GM19397 (cell line): ENCODE data around the gene CELA2A.
"Not testable (repeated sequence)": the region's sequence is repeated elsewhere in the genome, so short reads cannot be mapped to it uniquely, and the experiment has no call there.

Source experiments
- ATAC-seq: cut with Tn5 transposase; IDR thresholded peaks from one replicate; pipeline ENCODE4 v1.9.1; 2021; ENCODE audit warnings: mild to moderate bottlenecking, moderate library complexity; ENCODE audit not compliant: unreplicated experiment

Gene CELA2A

GRCh38 chr1:15424981-15425380 lies 31.6 kb upstream of the CELA2A start:
- no peak for ATAC-seq

DNA sequence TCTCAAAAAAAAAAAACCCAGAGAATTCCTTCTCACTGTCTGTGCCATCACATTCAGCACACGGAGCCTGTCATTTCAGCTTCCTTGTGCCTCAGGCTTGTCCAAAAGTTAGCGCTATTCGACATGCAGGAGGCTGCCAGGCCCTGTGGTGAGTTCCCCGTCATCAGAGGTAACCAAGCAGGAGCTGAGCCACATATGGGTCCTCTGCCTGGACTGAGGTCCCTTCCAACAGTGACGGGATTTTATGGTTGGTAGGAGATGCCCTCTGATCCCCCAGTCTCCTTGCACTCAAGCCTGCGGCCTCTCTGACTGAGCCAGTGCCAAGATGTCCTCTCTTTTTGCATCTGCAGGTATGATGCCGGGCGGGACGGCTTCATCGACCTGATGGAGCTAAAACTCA lies 31.0 kb upstream of the CELA2A start:
- no peak for ATAC-seq

GRCh38 chr1:15425958-15426357 lies 30.6 kb upstream of the CELA2A start:
- ATAC-seq = no peak

DNA sequence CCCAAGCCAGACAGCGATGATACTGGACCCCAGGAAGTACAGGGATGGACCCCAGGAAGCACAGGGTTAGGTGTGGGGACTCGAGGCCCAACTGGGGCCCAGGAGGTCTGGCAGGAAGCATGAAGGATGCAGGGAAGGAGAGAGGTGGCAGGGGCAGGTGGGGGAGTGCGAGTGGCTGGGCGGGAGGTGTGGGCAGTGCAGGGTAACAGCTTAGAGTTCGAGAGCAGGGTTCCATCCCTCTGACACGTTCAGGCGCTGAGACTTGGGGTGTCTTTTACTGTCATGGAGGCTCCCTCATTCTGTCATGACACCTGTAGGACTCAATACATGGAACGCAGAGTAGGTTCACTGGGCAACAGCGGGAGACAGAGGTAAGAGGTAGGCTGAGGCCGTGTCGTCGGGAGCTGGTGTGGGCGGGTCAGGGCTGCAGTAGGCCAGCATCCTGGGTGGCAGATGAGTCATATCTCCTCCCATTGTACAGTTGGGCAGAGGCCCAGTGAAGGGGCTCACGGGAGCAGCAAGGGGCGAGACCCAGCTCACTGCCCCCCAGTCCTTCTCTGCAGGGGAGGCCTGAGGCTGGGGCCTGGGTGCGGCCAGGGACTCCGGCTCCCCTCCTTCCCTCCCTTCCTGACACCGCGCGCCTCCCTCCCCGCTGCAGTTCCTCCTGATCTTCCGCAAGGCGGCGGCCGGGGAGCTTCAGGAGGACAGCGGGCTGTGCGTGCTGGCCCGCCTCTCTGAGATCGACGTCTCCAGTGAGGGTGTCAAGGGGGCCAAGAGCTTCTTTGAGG lies 29.8 kb upstream of the CELA2A start:
- no peak for ATAC-seq

DNA sequence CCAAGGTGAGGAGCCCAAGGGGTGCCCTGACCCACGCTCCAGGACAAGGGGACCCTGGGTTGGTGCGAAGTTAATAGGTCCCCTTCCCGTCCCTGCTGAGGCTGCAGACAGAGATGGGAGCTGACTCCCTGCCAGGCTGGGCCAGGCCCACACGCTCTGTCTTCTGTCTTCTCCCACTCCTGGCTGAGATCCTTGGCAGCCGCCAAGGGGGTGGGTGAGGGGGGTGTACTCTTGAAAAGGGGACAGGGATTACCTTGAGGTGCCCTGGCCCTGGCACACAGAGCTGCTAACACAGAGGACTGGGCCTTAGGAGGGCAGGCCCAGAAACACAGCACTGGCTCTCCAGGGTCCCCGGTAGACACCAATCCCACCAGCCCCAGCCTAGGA lies 29.3 kb upstream of the CELA2A start:
- no peak for ATAC-seq

GRCh38 chr1:15428252-15428651 lies 28.3 kb upstream of the CELA2A start:
- not testable (repeated sequence) for ATAC-seq

DNA sequence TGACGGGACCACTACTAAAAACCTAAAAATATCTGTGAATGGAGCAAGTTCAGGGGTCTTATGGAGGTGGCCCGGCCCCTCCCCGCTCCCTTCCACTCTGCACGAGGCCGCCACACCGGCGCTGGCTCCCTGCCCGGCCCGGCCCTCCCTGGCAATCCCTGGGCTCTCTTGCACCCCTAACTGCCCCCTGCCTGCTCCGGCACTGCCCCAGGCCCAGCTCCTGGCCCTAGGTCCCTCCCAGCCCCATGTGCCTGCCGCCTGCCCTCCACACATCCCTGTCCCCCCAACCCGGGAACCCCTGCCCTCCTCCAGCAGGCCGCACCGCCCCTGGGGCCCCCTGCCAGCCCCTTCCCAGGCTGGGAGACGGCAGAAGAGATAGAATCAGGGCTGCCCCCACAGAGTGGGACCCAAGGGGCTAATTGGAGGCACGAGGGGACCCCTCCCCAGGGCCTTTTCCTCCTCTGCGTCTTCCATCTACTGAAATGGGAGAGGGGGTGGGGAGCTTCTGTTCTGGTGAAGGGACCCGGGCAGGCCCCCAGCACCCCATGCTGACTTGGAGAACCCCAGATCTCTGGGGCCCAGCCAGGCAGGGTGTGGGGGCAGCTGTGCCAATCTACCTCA lies 27.6 kb upstream of the CELA2A start:
- ATAC-seq = no peak

- ATAC-seq = no peak
Measured at GRCh38 chr1:15429701-15430149, 26.8 kb upstream of the CELA2A start.

DNA sequence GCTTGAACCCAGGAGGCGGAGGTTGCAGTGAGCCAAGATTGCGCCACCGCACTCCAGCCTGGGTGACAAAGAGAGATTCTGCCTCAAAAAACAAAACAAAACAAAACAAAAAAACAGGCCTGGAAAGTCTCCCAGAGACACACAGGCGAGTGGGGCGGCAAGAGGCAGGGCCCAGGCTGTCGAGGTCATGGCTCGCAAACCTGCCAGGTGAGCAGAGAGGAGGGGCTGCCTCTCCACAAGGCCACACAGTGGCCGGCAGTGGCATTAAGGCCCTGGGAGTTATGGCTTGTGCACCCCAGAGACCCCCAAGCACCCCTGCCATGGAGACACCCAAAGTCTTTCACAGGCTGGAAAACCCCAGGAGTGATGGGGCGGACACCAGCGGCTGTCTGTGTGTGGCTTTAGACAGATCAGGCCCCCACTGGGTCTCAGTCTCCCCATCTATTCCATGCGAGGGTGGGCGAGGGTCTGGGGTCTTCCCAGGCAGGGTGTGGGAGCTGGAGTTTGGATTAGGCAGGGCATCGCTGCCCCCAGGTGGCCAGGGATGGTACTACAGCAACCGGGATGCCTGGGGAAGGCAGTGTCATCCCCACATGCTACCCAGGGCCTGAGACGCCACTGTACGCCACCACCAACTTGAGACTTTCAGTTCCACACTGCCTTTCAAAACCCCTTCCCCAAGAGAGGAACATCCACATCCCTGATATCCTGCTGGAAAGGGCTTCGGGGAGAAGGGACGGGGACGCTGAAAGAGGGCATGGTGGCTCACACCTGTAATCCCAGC lies 25.6 kb upstream of the CELA2A start:
- ATAC-seq = no peak

- no peak for ATAC-seq
Measured at GRCh38 chr1:15431571-15431948, 25.0 kb upstream of the CELA2A start.

DNA sequence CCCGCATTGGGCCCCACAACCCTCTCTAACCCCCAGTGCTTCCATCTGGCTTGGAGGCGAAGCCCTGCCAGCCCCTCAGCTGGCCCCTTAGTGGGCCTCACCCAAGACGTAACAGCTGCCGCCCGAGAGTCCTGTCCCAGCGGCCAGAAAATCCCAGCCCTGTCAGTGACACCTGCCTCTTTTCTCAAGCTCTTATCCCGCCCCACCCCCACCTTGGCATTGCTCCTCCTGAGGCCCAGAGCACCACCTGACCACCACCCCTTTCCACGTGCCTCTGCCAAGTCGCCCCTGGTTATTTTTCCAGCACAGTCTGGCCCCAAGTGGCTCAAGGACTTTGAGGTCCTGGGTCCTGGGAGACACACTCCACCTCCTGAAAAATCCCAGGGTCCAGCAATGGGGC lies 24.2 kb upstream of the CELA2A start:
- ATAC-seq = no peak

GRCh38 chr1:15433471-15433870 lies 23.1 kb upstream of the CELA2A start:
- ATAC-seq = no peak

GRCh38 chr1:15434739-15435138 lies 21.8 kb upstream of the CELA2A start:
- ATAC-seq = not testable (repeated sequence)

DNA sequence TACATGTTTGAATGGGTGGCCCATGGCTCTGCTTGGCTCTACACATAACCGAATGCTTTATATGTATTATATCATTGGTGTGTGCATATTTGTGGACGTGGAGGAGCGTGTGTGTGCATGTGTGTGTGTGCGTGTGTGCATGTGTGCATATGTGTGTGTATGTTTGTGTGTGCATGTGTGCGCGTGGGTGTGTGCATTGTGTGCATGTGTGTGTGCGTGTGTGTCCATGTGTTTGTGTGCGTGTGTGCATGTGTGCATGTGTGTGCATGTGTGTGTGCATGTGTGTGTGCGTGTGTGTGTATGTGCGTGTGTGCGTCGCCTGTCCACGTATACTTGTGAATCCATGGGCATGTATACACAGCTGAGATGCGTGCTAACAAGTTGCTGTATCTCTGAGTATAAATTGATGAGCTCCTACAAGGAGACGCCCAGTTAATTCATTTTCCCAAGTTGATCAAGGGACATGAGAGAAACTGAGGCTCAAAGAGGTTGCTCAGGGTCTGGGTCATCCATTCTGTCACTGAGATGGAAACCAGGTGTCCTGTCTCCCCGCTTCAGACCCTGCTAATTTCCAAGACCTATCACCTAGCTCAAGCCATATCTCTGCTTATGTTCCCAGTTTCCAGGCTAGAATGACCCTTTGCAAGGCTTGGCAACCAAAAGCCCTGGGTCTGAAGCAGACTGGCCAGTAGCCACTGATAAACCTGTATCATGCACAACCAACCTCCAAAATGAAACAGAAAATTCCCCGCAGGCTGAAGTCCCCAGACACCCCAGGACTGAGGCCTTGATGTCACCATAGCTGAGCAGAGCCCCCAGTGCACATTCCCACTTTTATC lies 21.1 kb upstream of the CELA2A start:
- ATAC-seq = no peak

DNA sequence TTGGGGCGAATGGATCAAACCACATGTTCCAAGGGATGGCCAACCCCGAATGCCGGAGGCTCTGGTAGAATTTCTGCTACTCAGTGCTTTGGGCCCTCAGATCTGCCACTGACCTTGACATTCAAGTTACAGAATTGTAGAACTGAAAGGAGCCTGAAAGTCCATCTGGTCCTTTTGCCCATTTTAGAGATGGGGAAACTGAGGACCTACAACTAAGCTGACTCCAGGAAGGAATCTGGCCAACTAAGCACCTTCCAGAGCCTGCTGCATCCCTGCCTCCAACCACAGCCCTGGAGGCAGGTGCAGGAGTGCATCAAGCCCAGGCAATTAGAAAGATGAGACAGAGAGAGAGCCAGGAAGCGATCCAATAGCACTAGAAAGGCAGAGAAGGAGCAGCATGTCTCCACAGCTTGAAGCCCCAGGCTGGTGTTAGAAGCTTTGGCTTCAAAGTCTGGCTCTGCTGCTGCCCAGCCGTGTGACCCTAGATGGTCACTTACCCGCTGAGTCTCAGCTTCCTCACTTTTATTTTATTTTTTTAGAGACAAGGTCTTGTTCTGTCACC lies 19.6 kb upstream of the CELA2A start:
- no peak for ATAC-seq

DNA sequence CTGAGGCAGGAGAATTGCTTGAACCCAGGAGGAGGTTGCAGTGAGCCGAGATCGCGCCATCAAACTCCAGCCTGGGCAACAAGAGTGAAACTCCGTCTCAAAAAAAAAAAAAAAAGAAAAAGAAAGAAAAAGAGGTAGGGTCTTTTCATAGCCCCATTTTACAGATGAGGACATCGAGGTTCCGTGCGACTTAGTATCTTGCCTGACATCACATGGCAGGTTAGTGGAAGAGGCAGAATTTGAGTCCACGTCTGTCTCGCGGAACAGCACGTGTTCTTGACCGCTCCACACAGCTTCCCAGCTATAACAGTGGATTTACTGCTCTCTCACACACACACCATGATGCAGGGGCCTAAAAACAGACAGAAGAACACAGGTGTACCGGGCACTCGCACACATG lies 17.2 kb upstream of the CELA2A start:
- ATAC-seq = no peak

DNA sequence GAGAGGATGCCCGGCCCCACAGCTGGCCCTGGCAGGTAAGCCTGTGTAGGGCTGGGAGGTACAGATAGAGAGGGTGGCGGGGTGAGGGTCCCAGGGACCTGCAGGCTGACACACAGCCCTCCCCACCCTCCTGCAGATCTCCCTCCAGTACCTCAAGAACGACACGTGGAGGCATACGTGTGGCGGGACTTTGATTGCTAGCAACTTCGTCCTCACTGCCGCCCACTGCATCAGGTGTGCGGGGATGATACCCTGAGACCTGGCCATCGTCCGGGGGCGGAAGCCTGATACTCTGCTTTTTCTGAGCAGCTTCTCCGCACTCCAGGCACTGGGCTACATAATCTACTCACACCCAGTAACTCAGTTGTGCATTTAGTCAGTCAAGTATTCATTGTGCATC lies 16.2 kb upstream of the CELA2A start:
- no peak for ATAC-seq

GRCh38 chr1:15441247-15441646 lies 15.3 kb upstream of the CELA2A start:
- no peak for ATAC-seq

DNA sequence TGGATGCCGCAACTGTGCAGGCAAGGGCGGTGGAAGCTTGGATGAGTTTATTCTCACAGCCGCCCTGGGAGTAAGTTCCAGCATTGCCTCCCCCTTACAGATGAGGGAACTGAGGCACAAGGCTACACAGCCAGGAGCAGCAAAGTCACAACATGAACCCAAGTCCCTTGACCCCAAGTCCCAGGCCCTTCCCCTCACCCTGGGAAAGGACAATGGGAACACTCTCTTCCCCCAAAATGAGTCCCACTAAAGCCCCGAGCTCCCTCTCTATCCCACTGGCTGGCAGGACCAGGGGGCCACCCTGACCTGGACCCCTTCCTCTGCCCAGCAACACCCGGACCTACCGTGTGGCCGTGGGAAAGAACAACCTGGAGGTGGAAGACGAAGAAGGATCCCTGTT lies 14.4 kb upstream of the CELA2A start:
- ATAC-seq = no peak

- ATAC-seq = no peak
Measured at GRCh38 chr1:15442759-15443158, 13.8 kb upstream of the CELA2A start.

- no peak for ATAC-seq
Measured at GRCh38 chr1:15443281-15443680, 13.3 kb upstream of the CELA2A start.
